H4 (cell line): ENCODE data around the gene NAA40. TPM values are rescaled to one million over a fixed set of nuclear protein-coding genes. Genes with fewer than 3 reads are reported as not detected.

Experiments used
- DNase-seq: peaks from one replicate; pipeline ENCODE4 v3.0.0-alpha.2; 2015; ENCODE audit warnings: low spot score
- total RNA-seq: library from RNA; depleted of rRNA; stranded (reverse); fragments of >200 nt; shearing (Covaris generic); gene quantifications from 2 replicates; pipeline ENCODE4 v1.2.3, GENCODE V29; 2014; rRNA removed

Gene NAA40
- 6.1 and 10.5 TPM in 2 replicates for total RNA-seq

DNA sequence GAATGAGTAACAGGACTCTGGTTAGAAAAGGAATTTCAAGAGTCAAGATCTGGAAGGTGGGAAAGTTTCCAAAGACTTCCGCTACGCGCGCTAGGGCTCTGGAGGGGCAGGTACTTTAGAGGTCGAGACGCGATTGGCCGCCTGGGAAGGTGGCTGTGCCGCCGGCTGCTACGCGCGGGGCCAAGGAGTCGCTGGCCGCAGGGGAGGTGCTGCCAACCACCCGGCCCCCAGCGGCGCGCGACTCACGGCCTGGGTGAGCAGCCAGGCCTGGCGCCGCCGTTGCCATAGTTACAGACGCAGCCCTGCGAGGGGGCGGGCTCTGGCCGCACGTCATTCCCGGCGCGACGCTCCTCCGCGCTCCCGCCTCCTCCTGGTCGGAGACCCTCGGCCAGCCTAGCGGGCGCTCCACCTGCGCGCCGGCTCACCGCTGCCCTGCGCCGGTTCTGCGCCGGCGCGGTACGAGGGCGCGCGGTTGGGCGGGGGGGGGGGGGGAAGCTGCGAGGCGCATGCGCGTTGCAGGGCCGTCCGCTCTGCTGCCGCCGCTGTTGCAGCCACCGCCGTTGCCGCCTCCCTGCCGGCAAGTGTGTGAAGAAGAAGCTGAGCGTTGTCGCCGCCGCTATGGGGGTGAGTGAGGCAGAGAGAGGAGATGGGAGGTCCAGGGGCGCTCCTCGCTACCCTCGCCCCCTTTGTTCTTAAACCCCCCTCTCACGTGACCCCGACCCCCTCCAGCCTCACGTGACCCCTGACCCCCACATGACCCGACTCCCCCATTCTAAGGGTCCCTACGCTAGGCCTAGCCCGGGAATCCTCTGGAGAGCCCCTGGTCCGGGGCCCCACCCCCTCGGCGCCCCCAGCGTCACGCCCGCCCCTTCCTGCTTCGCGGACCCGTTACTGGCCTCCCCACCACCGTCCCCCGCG is at the start of gene NAA40:
Gene NAA40 (plus strand): TSS at position 524 of the 918 bp plus-strand sequence. CDS start 95 bp downstream, at position 619.
- peak; percentile 95 for DNase-seq

DNA sequence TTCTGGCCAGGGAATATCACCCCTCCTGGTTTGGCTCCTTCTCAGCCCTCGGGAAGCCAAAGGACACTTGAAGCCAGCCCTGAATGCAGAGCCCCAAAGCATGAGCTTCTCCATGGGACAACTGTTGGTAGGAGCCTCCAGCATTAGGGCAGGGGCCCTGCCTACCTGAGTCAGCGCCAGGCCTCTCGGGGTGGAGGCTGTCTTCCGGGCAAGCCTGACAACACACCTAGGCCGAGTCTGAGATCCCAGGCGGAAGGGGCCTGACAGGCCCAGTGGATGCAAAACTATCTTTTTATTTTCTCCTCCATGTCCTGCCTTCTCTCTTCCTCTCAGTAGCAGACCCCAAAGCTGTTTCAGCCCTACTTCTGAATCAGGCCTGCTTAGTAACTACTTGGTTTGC is 49.5 kb upstream of the NAA40 start:
- no peak for DNase-seq

DNA sequence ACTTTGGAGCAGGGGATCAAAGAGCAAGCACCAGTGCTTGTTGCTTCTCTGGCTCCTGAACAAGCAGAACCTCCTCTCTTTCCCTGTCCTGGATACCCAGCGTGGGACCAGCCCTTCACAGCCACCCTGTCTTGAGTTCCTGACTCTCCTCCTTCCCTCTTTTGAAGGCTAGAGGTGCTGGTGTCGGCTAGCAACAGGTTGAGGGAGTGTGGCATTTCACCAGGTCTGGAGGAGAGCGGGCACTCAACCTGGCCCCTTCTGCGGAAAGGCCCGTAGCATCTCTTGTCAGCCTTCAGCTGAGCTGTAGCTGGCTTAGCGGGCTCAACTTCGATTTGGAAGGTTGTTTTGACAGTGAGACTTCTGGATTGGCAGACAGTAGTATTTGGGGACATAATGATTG is 48.4 kb upstream of the NAA40 start:
- no peak for DNase-seq

DNA sequence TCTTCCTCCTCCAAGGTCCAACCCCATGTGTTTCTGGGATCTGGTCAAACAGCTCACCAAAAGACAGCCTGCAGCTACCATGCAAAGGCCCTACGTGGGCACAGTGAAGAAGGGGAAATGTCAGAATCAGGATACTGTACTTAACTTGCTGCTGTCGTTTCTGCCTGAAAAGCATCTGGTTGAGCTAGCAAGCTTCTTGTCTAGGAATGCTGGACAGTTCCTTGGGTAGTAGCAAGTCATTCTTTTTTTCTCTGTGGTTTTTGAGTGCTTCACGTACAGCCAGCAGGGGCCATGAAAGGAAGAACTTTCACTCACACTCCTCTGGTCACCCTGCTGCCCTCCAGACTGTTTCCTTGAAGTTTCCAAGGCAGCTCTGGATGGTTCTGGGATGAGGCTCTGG is 46.6 kb upstream of the NAA40 start:
- no peak for DNase-seq

DNA sequence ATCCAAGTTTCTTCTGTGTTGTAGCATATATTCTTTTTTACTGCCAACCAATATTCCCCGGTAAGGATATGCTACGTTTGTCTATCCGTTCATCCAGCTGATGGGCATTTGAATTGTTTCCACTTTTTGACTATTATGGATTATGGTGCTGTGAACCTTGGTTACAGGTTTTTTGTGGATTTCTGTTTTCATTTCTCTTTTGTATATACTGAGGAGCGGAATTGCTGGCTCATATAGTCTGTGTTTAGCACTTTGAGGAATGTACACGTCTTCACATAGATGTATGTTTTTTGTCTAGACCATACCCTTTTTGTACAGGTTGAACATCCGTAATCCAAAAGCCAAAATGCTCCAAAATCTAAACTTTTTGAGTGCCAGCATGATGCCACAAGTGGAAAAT is 45.4 kb upstream of the NAA40 start:
- DNase-seq: no peak

DNA sequence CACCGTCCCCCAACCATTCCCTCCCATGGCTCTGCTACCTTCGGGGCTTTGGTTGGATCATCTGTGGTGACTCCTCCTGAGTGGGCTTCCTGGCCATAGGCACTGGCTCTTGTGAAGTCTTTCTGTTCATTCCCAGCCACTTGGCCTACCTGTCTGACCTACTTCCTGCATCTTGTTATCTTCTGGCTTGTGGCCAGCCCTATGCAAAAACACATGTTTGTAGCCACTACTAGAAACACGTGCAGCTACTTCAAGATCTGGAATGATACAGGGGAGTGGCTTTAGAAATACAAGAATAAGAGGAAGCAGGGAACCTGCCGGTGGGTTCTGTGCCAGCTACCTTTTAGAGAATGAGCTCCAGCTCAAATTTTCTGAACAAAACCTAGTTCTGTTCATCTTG is 42.7 kb upstream of the NAA40 start:
- DNase-seq: no peak

DNA sequence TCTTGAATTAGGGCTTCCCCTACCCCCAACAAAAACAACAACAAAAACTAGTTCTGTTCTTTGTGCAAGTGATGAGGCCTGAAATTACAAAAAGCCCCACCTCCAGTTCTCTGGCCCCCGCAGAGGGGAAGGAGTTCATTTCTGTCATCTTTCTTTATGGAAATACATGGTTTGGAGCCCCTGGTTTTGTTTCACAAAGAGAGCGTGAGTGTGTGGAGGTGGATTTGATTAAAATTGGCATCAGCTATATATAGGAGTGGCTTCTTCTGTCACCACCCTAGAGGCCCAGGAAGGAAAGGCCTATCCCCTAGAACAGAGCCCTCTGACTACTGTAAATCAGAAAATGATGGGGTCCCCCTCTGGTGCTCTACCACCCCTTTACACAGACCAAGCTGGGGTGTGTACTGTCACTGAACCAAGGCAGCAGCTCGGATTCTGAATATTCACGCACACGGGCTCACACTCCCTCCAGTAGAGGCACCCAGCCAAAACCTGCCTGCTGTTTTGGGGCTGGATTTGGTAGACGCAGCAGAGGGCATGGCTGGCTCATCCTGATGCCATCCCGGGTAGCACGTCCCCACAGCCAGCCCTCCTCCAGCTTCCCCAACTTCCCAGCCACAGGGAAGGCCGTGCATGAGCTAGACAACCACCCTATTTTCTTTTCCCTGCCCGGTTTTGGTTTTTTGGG is 41.2 kb upstream of the NAA40 start:
- DNase-seq: no peak

DNA sequence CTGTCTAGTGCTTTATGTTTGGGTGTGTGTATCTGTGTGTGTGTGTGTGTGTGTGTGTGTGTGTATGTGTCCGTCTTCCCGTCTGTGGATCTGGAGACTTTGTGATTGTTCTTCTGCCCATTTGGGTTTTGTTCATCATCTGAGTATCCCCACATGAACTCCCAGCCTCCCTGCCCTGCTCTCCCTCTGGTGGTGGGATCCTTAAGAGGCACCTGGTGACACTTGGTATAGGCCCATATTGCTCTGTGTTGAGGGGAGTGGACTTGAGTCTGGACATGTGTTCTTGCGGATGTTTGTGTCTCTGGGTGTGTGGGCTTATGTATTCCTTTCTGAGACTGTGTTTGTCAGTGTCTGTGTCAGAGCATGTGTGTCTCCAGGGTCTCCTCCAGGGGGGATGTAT is 37.1 kb upstream of the NAA40 start:
- no peak for DNase-seq

DNA sequence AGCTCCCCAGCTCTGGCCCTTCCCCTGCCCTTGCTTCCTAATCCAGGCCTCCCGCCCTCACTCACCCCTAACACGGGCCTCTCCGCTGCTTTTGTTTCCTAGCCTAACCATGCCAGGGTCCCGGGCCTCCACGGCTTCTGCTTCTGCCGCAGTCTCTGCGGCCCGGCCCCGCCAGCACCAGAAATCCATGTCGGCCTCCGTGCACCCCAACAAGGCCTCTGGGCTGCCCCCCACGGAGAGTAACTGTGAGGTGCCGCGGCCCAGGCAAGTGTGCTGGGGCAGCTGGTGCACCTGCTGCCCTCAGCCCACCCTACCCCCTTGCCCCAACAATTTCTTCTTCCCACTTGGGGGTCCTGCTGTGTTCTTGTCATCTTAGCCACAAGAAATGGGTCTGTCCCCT is 34.9 kb upstream of the NAA40 start:
- no peak for DNase-seq

DNA sequence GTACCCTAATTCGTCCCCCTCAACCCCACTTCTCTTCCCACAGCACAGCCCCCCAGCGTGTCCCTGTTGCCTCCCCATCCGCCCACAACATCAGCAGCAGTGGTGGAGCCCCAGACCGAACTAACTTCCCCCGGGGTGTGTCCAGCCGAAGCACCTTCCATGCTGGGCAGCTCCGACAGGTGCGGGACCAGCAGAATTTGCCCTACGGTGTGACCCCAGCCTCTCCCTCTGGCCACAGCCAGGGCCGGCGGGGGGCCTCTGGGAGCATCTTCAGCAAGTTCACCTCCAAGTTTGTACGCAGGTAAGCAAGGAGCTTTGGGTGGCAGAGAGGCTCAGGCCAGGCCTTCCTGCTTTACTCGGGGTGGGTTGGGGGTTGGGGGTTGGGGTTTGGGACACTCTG is 34.1 kb upstream of the NAA40 start:
- DNase-seq: no peak

DNA sequence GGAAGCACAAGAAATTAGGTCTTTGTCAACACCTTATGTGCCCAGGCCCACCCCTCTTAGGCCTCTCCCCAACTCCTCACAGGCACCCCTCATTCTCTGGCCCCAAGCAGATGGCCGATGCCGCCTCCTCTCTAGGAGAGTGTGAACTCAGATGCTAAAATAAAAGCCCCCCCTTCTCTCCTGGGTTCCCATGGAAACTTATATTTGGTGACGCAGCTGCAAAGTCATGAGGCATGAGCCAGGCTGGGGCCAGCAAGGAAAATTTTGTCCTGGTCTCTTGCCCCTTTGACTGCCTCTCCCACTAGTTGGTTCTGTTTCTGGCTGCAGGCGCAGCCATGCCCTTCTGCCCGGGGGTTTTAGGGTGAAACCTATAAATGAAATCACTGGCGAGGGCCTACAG is 33.6 kb upstream of the NAA40 start:
- no peak for DNase-seq

DNA sequence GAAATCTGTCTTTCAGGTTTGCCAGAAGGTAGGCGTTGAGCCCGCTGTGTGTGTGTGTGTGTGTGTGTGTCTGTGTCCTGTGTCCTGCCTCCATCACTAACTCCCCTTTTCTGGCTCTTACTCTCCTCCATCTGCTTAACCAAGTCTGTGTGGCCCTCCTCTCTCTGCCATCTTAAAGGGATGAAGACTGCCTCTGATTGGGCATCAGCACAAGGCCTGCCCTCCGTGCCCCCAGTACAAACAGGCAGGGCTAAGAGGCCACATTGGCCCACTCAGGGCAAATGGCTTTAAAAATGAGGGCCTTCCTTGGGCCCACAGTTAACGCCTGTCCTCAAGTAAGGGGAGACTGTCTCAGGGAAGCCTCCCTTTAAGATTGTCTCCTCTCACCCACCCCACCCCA is 32.7 kb upstream of the NAA40 start:
- no peak for DNase-seq

DNA sequence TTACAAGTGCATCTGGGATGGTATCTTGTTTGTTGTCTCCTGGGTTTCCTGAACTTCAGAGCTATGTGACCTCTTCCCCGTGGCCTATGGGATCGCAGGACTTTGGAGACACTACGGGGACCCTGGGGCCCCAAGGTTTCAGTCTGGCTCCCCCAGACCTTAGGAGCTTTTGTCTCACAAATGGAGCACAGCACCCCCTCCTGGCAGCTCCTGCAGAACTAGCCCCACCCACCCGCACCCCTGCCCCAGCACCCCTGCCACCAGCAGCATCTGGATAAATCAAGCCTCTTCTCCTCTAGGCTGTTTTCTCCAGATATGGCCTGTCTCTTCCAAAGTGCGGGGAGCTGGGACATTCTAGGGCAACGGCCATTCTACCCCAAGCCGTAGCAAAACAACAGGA is 32.2 kb upstream of the NAA40 start:
- DNase-seq: no peak

DNA sequence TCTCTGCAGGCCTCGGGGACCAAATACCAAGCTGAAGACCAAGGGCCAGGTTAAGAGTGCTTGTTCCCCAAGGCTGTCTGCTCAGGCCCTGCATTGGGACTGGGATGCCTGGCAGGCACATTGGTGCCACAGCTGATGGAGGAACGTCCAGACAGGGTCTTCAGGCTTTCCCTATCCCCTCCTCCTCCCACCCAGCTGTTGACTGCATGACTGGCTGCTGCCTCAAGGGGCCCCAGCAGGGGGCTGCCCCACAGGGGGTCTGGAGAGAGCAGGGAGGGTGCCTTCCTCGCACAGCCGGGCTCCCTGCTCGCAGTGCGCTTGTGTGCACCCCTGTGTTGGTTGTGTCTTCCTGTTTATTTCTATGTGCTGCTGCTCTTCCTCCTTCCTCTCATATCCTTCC is 31.7 kb upstream of the NAA40 start:
- DNase-seq: no peak

DNA sequence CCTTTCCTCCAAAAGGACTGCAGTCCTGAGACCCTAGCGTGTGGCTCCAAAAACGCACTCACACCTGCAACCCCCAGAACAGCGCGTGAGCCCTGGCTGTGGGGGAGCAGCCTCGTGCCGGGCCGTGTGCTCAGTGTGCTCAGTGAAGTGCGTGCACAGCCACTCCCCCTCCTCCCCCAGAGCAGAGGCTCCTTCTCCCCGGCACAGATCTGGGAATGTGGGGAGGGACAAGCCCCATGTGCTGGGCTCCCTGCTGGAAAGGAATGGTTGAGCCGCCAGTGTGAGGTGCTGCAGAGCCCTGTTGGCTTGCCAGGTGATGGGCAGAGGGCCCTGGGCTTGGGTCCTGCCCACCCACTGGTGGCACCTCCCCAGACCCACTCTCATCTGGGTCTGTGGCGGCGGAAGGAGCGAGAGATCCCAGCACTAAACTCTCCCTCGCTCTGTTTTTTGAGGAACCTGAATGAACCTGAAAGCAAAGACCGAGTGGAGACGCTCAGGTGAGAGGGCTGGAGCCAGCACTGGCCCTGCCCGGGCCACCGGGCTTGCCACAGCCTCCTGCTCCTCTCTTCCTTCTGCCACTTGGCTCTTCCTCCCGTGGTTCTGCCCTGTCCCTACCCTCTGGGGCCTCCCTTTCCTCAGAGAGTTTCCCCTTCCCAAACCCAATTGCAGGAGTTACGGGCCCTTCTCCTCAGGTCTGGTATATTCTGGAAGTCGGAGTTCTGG is 30.8 kb upstream of the NAA40 start:
- DNase-seq: no peak

DNA sequence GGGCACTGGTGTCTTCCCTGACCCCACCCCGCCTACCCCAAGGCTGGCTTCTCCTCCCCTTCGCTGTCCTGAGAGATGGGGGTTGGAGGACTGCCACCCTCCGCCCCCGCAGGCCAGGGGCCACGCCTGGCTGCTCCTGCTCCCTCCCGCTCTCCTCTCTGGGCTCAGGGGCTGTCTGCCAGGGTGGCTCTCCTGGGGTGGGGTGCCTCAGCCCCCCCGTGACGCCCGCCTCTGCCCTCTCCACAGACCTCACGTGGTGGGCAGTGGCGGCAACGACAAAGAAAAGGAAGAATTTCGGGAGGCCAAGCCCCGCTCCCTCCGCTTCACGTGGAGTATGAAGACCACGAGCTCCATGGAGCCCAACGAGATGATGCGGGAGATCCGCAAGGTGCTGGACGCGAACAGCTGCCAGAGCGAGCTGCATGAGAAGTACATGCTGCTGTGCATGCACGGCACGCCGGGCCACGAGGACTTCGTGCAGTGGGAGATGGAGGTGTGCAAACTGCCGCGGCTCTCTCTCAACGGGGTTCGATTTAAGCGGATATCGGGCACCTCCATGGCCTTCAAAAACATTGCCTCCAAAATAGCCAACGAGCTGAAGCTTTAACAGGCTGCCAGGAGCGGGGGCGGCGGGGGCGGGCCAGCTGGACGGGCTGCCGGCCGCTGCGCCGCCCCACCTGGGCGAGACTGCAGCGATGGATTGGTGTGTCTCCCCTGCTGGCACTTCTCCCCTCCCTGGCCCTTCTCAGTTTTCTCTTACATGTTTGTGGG is 30.0 kb upstream of the NAA40 start:
- DNase-seq: no peak

DNA sequence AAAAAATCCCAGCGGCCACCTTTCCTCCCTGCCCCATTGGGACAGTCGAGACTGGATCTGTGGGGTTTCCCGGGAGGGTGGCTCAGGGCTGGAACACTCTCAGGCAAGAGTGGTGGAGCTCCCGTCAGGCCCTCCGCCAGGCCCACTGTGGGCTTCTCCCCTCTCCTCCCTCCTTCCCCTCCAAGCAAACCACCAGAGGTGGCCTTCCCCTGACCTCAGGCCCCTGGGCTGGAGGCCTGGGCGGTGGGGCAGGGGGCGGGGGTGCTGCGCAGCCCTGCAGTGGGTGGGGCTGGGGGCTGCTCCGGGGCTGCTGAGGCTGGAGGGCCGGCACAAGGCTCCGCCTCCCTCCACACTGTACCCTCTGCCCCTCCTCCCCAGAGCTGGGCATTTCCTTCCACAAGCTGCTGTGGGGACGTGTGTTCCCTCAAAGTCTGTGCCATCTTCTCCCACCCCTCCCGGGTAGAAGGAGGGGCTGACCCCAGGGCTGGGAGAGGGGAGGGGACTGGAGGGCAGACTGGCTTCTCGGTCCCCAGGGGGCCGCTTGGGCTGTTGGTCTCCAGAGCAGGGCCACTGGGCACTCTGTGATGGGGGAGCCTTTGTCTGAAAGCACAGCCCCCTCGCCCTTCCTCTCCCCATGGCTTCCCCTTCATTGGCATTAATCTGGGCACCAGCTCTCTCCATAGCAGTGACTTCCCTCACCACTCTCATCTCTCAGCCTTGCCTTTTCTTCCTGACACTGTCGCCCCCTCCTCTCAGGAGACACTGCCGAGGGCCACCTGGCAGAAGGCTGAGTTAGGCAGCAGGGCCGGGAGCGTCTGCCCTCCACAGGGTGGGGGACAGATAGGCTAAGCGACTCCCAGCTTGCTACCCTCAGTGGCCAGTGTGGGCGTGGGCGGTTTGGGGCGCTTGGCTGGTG is 29.0 kb upstream of the NAA40 start:
- DNase-seq: no peak

DNA sequence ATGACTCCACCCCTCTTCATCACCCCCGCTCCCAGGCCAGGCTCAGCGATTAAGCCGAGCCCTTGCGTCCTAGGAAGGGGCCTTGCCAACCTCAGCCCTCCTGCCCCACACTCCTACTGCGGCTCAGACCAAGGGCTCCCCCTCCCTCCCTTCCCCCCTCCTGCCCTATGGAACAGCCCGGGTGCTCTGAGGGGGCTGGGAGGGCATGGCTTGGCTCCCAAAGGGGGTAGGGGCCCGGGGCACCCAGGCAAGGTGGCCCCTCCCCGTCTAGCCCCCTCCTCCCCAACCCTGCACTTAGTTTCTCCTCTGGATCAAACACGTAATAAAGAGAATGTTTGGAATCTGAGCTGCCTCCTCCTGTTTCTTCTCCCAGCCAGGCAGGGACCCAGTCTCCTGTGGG is 28.1 kb upstream of the NAA40 start:
- no peak for DNase-seq

DNA sequence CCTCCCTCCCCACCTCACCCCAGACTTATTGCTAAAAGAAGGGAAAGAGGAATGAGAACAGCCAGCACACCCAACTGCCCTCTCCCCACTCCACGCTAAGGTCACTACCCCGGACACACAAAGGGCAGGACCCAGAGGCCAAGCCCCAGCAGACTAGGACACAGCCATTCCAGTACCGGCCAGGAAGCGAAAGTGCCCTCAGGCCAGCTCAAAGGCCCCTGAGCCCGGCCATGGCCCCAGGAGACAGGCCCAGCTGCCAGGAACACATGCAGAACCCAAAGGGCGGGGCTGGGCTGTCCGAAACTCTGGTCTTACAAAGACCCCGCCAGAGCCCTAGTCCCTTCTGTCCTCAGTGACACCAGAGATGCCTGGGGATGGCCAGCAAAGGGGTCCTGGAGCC is 27.4 kb upstream of the NAA40 start:
- no peak for DNase-seq

DNA sequence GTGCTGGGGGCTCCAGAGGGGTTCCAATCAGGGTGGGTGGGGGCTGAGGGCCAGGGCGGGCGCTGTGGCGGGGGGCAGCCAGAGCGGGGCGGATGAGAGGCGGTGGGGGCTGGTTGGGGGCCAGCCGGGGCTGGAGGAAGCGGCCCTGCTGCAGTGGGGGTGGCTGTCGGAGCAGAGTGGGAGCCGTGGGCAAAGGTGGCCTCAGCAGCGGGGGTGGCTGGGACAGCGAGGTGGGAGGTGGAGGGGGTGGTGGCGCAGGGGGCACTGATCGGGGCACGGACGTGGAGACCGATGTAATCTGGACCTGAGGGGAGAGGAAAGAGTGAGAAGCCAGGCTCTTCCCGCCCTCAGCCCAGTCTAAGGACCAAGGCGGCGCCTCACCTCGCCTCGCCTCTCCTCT is 26.9 kb upstream of the NAA40 start:
- no peak for DNase-seq

DNA sequence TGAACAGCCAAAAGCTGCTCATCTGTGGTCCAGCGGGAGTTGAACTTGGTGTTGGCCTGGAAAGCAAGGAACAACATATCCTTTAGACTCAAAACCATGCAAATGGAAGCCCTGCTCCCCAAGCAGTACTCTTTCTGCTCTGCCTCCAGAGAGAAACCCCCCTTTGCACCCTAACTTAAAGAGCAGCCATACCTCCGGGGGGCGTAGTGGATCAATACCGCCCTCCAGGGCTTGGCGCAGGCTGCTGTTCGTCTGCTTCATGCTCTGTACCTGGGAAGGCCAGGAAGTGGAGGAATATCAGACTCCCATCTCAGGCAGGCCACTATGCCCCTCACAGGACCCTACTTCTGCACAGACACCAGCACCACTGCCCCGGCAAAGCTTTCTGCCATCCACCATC is 26.1 kb upstream of the NAA40 start:
- no peak for DNase-seq
